Neuron (in vitro differentiated cells): Measurements from ENCODE around the gene LIPG.
A peak's percentile ranks its signal among the peaks of the same experiment; 100 is the strongest.

Experiments used
- H2AFZ ChIP-seq: one replicate; pipeline ENCODE4 v1.6.1; 2013; ENCODE audit warnings: low read depth, mild to moderate bottlenecking, inconsistent platforms, low read length, moderate library complexity
- H3K27me3 ChIP-seq: one replicate; pipeline ENCODE4 v1.6.1; 2013; ENCODE audit warnings: low read length; ENCODE audit not compliant: insufficient read depth
- H3K36me3 ChIP-seq: one replicate; pipeline ENCODE4 v1.6.1; 2013; ENCODE audit warnings: low read length; ENCODE audit not compliant: insufficient read depth
- H3K4me1 ChIP-seq: one replicate; pipeline ENCODE4 v1.6.1; 2013; ENCODE audit warnings: low read length; ENCODE audit not compliant: insufficient read depth
- H3K4me3 ChIP-seq: 2 replicates; pipeline ENCODE4 v1.5.1; 2013; ENCODE audit warnings: mild to moderate bottlenecking, low read length, moderate library complexity
- H3K9me3 ChIP-seq: one replicate; pipeline ENCODE4 v1.6.1; 2013; ENCODE audit warnings: low read length

The LIPG gene

DNA sequence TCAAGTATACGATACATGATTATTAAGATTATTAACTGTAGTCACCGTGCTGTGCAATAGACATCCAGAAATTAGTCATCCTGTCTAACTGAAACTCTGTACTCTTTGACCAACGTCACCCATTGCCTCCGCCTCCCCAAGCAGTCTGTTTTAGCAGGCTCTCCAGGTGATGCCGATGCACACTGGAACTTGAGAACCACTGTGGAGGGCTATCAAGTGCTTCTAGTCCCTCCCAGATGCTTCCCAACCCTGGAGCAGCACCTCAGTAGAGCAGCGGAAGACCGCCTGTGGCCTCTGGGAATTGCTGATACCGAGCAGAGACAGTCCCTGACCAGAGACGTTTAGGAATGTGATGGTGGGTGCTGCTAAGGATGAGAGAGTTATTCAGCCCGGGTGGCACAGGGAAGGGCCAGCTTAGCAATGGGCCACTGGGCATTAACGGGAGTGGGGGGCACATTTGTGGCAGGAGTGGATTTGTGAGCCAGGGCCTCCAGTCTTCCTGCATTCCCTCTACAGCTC, 50.7 kb downstream of the LIPG start:
- no peaks in the 10 kb centered on the region for H3K27me3 ChIP-seq
- no peak overlapping the region for H2AFZ ChIP-seq
- H3K4me3 ChIP-seq = no peak overlapping the region
- no peaks in the 10 kb centered on the region for H3K9me3 ChIP-seq
- H3K36me3 ChIP-seq = no peaks in the 10 kb centered on the region
- H3K4me1 ChIP-seq = peaks cover 18% of the 10 kb centered on the region

- no peak overlapping the region for H2AFZ ChIP-seq
- no peak overlapping the region for H3K4me3 ChIP-seq
- H3K36me3 ChIP-seq = no peaks in the 10 kb centered on the region
- no peaks in the 10 kb centered on the region for H3K27me3 ChIP-seq
- peaks cover 18% of the 10 kb centered on the region for H3K4me1 ChIP-seq
- no peaks in the 10 kb centered on the region for H3K9me3 ChIP-seq
Measured at GRCh38 chr18:49613141-49613640, 51.3 kb downstream of the LIPG start.

DNA sequence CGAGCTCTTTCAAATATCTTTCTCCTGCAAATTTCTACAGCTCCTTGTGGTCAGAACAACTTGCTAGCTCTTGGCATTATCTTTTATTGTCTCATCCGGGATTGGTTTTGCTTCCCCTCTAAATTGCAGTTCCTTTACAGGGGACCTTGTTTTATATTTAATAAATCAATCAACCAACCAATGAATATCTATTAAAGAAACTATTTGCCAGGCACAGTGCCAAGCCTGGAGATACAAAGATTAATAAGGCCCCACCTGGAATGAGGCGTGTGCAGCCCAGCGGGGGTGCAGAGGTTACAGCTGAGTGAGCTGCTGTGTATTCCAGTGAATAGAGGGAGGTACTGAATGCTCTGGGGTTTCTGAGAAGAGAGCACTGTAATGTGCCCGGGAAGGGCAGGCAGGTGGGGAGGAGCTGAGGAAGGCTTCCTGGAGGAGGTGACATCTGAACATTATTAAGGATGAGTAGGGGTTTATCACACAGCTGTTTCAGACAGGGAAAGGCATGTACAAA, 51.8 kb downstream of the LIPG start:
- H3K27me3 ChIP-seq = no peaks in the 10 kb centered on the region

DNA sequence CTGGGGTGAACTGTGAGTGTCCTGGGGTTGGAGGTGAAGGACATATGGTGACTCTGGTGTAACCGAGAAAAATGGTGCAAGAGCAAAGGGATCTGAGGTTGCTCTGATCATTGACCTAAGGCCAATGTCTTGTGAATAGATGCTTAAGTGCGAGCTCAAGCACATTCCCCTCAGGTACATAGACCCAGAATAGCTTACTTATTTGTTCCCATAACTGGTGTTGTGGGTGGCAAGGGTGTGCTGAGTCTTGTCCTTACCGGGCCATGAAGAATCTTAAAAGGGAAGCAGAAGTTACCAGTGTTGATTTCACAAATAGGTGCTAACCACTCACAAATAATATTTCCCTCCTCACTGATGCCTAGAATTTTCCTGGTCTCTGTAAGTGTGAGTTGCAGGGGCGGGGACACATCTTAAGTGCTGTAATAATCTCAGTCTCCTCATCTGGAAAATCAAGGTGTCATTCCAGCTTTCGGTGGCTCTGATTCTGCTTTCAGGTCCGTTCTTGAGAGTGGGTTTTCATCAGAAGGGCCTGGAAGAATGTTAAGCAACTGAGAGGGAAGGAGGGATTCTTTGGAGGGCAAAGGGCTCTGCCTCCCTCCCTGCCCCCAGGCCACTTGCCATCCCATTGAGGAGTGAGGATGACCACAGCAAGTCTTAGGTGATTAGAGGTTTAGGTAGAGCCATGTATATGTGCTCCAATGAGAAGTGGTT, 54.9 kb downstream of the LIPG start:
- no peaks in the 10 kb centered on the region for H3K36me3 ChIP-seq
- no peak overlapping the region for H3K4me3 ChIP-seq
- H3K9me3 ChIP-seq = no peaks in the 10 kb centered on the region

More for the DNA sequence above, 51.8 kb downstream of the LIPG start:
- peaks cover 21% of the 10 kb centered on the region for H3K4me1 ChIP-seq
- H2AFZ ChIP-seq = no peak overlapping the region
- H3K4me3 ChIP-seq = no peak overlapping the region
- H3K36me3 ChIP-seq = no peaks in the 10 kb centered on the region
- H3K9me3 ChIP-seq = no peaks in the 10 kb centered on the region

GRCh38 chr18:49617329-49617695, 55.5 kb downstream of the LIPG start:
- H3K4me1 ChIP-seq = peaks cover 53% of the 10 kb centered on the region
- H3K27me3 ChIP-seq = no peaks in the 10 kb centered on the region
- no peak overlapping the region for H3K4me3 ChIP-seq
- no peak overlapping the region for H2AFZ ChIP-seq
- no peaks in the 10 kb centered on the region for H3K36me3 ChIP-seq
- H3K9me3 ChIP-seq = no peaks in the 10 kb centered on the region

More for the DNA sequence above, 54.9 kb downstream of the LIPG start:
- Histone ChIP-seq H3K27me3 (no peaks in the 10 kb centered on the region), H2AFZ (no peak overlapping the region), H3K4me1 (peaks cover 48% of the 10 kb centered on the region)

DNA sequence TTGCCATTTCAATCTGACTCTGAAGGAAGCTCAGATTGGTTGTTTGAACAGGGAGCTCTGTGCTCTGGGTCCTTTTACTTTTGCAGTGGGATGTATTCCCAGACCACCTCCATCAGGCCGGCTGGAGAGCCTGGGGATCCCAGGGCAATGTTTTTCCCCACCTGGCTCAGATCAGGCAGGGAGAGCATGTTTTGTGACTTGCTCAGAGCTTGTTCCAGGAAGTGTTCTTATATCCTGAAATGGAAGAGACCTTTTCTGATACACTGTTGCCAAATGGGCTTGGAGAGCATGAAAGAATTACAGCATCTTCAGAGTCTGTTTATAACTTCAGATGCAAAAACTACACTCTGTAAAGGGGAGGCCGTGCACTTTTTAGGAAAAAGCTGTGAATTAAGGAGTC, 56.0 kb downstream of the LIPG start:
- Histone ChIP-seq H3K36me3 (no peaks in the 10 kb centered on the region), H3K4me1 (peaks cover 55% of the 10 kb centered on the region), H3K4me3 (no peak overlapping the region), H2AFZ (no peak overlapping the region), H3K27me3 (no peaks in the 10 kb centered on the region), H3K9me3 (no peaks in the 10 kb centered on the region)

DNA sequence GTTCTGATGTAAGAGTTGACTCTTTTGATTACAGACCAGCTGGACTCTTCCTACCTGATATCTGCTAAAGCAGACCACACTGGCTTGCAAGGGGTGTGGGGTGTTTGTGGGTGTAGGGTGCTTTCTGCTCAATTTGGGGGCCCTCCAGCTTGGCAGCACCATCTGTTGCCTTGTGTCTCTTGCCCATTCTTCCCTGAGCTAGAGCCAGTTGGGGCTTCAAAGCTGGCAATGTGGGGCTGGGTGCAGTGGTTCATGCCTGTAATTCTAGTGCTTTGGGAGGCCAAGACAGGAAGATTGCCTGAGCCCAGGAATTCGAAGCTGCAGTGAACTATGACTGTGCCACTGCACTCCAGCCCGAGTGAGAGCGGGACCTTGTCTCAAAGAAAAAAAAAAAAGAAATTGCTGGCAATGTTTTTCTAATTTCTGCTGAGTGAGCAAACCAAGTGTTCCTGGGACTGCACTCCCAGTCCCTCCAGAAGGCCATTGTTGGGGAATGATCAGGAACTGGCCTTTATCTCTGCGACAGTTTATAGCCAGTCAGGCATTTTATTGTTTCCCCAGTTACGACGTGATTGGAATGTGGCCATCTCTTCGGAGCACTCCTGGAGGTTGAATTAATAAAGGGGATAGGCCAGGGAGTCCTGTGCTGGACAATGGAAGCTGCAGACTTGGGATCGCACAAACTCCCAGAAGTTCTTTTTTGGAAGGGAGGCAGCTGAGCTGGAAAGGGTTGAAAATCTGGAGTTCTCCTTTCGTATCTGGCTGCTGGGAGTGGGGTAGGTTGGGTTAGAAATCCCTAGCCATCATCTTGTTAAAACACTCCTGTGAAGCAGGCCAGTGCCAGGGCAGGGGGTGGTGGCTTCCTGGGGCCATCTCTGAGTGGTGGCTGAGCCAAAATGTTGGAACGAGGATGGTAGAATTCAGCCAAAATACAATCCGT, 57.2 kb downstream of the LIPG start:
- Histone ChIP-seq H3K4me3 (no peak overlapping the region), H2AFZ (peak overlapping the region; percentile 8), H3K9me3 (no peaks in the 10 kb centered on the region)

DNA sequence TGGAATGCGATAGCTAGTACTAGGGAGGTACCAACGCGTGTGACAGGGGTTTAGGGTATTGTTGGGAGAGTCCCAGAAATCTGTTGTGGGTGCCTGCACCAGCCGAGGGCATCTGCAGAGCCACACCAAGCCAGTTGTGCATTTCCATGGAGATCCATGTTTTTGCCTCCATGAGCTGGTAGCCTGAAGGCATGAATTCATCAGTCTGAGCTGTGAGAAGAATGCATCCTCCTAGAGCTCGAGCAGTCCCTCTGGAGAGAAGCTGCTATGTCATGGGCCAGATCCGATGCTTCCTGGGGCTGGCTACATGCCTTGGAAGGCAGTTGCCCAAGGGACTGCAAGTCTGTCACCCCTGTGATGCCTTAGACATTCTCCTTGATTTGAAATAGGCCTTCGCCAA, 57.9 kb downstream of the LIPG start:
- Histone ChIP-seq H3K36me3 (no peaks in the 10 kb centered on the region), H3K4me3 (no peak overlapping the region), H3K27me3 (no peaks in the 10 kb centered on the region), H2AFZ (no peak overlapping the region), H3K9me3 (no peaks in the 10 kb centered on the region), H3K4me1 (peaks cover 41% of the 10 kb centered on the region)

More for the DNA sequence above, 57.2 kb downstream of the LIPG start:
- H3K36me3 ChIP-seq = no peaks in the 10 kb centered on the region
- peaks cover 45% of the 10 kb centered on the region for H3K4me1 ChIP-seq
- H3K27me3 ChIP-seq = no peaks in the 10 kb centered on the region

DNA sequence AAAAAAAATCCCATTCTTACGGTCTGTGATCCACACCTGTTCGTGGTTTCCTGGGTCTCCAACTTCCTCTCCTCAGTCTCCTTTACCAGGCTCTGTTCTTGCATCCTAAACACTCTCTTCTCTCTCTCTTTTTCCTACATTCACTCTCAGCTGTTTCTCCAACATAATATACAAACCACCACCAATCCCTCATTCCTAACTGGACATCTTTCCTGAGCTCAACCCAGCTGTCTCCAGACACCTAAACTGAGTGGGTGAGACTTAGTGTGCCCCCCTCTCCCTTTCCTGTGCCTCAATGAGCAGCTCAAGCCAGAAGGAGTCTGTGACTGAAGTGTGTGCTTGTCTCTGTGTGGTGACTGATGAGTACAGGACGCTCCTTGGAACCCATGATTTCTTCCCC, 59.4 kb downstream of the LIPG start:
- Histone ChIP-seq H3K36me3 (no peaks in the 10 kb centered on the region), H2AFZ (no peak overlapping the region), H3K9me3 (no peaks in the 10 kb centered on the region), H3K4me3 (no peak overlapping the region), H3K27me3 (no peaks in the 10 kb centered on the region), H3K4me1 (peaks cover 41% of the 10 kb centered on the region)

- H3K4me3 ChIP-seq = no peak overlapping the region
- peaks cover 41% of the 10 kb centered on the region for H3K4me1 ChIP-seq
- no peak overlapping the region for H2AFZ ChIP-seq
- H3K9me3 ChIP-seq = no peaks in the 10 kb centered on the region
- H3K27me3 ChIP-seq = no peaks in the 10 kb centered on the region
- H3K36me3 ChIP-seq = no peaks in the 10 kb centered on the region
Measured at GRCh38 chr18:49621717-49622351, 60.0 kb downstream of the LIPG start.

GRCh38 chr18:49623571-49623970, 61.7 kb downstream of the LIPG start:
- no peak overlapping the region for H3K4me3 ChIP-seq
- peaks cover 49% of the 10 kb centered on the region for H3K4me1 ChIP-seq
- H3K9me3 ChIP-seq = no peaks in the 10 kb centered on the region
- H2AFZ ChIP-seq = no peak overlapping the region
- H3K27me3 ChIP-seq = no peaks in the 10 kb centered on the region
- H3K36me3 ChIP-seq = no peaks in the 10 kb centered on the region

DNA sequence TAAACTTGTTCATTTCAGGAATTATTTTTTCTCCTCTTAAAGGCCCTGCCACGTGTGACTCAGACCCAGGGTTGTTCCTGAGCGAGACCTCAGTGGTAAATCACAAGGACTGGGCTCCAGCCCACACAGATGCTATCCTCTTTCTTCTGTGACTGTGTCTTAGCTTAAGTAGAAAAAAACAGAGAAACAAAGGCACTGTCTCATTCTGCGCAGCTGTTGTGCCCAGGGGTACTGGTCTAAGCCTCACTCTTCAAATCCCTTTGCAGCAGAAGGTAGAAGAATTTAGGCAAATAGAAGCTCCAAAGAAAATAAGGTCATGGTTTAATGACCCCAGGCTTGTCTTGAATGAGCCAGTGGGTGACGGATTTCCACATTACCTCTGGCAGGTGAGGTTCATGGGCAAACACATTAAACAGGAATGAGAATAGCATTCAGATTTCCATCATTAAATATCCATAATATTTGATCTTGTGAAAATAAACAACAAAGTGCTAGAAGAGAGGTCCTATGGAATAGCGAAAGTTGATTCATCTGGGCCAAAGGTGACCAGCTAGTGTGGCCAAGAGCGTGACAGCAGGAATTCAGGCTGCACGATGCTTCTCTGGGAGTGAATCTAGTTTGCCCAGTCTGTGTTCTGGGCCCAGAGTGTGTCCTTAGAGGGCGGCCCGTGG, 63.3 kb downstream of the LIPG start:
- Histone ChIP-seq H3K4me1 (peaks cover 49% of the 10 kb centered on the region), H3K9me3 (no peaks in the 10 kb centered on the region), H3K4me3 (no peak overlapping the region), H2AFZ (no peak overlapping the region), H3K27me3 (no peaks in the 10 kb centered on the region), H3K36me3 (no peaks in the 10 kb centered on the region)
